H1 (cell line): ENCODE results near the gene SNRK. TPM values are rescaled to one million over a fixed set of nuclear protein-coding genes. Genes with fewer than 3 reads are reported as not detected.
A peak's percentile ranks its signal among the peaks of the same experiment; 100 is the strongest.

Experiments
- CTCF ChIA-PET: fragments of 300-600 bp; sonication (Branson Sonifier 250); formaldehyde crosslinking; loops from one replicate; lab custom pipeline; 2021; ENCODE audit not compliant: partially characterized antibody; lab: Charles Lee
- POLR2A ChIA-PET: fragments of 300-600 bp; sonication (Branson Sonifier 250); formaldehyde crosslinking; loops from one replicate; lab custom pipeline; 2021; ENCODE audit warnings: inconsistent platforms; ENCODE audit not compliant: partially characterized antibody; lab: Charles Lee
- DNase-seq, 2 experiments: peaks; one replicate each; pipeline versions ENCODE4 v3.0.0 to v3.0.0-alpha.2; 2010 to 2022; ENCODE audit warnings: low spot score in 2 of 2, low read depth in 1 of 2, mixed read lengths in 1 of 2
- FAIRE-seq: peaks from 2 replicates; lab custom pipeline; 2011; peaks lifted over from hg19 to GRCh38; lab: Jason Lieb, UNC
- H2AFZ ChIP-seq: 2 replicates; pipeline ENCODE4 v1.8.1; 2012; ENCODE audit warnings: low read length, inconsistent platforms
- H2AK5ac ChIP-seq: 2 replicates; pipeline ENCODE4 v1.6.1; 2013; ENCODE audit warnings: low read depth, low read length
- H2BK120ac ChIP-seq: replicated peaks from 2 replicates; pipeline ENCODE3; 2013; ENCODE audit warnings: low read depth, low read length, inconsistent platforms
- H2BK12ac ChIP-seq: 2 replicates; pipeline ENCODE4 v1.6.1; 2013; ENCODE audit warnings: low read depth, low read length
- H2BK15ac ChIP-seq: 2 replicates; pipeline ENCODE4 v1.6.1; 2013; ENCODE audit warnings: low read length
- H2BK20ac ChIP-seq: 2 replicates; pipeline ENCODE4 v1.6.1; 2013; ENCODE audit warnings: low read length
- H2BK5ac ChIP-seq: 2 replicates; pipeline ENCODE4 v1.6.1; 2013; ENCODE audit warnings: low read depth, low read length
- H3K14ac ChIP-seq: 2 replicates; pipeline ENCODE4 v1.6.1; 2013; ENCODE audit warnings: inconsistent platforms; ENCODE audit not compliant: insufficient read length
- H3K18ac ChIP-seq: 2 replicates; pipeline ENCODE4 v1.6.1; 2013; ENCODE audit warnings: low read length; ENCODE audit errors: extremely low read depth
- H3K23ac ChIP-seq: 2 replicates; pipeline ENCODE4 v1.6.1; 2013; ENCODE audit warnings: inconsistent platforms; ENCODE audit not compliant: insufficient read length
- H3K23me2 ChIP-seq: 2 replicates; pipeline ENCODE4 v1.6.1; 2013; ENCODE audit warnings: low read depth, low read length
- H3K27ac ChIP-seq: 2 replicates; pipeline ENCODE4 v1.6.1; 2011; ENCODE audit warnings: low read depth, low read length, inconsistent platforms
- H3K27me3 ChIP-seq, 4 experiments: replicated peaks in 1 of 4; 1 replicate in 1 of 4; 2 replicates in 3 of 4; pipeline versions ENCODE4 v1.6.1 to v1.8.1; 2011 to 2013; ENCODE audit warnings: low read length in 3 of 4, mild to moderate bottlenecking in 3 of 4, inconsistent platforms in 2 of 4, mixed read lengths in 2 of 4, moderate library complexity in 1 of 4; ENCODE audit not compliant: control insufficient read depth in 3 of 4, insufficient read depth in 3 of 4; ENCODE audit errors: extremely low read depth in 1 of 4
- H3K36me3 ChIP-seq, 4 experiments: 2 replicates each; pipeline versions ENCODE4 v1.6.1 to v1.8.1; 2011 to 2013; ENCODE audit warnings: mild to moderate bottlenecking in 4 of 4, low read length in 3 of 4, moderate library complexity in 2 of 4, control low read depth in 1 of 4, inconsistent platforms in 1 of 4; ENCODE audit not compliant: insufficient read depth in 4 of 4, control insufficient read depth in 2 of 4
- H3K4ac ChIP-seq: replicated peaks from 2 replicates; pipeline ENCODE3; 2013; ENCODE audit warnings: low read length, low read depth, mixed read lengths, inconsistent platforms; ENCODE audit not compliant: insufficient read length
- H3K4me1 ChIP-seq, 4 experiments: replicated peaks in 1 of 4; 1 replicate in 1 of 4; 2 replicates in 3 of 4; pipeline versions ENCODE4 v1.6.1 to v1.8.1; 2011 to 2013; ENCODE audit warnings: low read length in 3 of 4, inconsistent platforms in 2 of 4, mixed read lengths in 1 of 4; ENCODE audit not compliant: insufficient read depth in 4 of 4, control insufficient read depth in 3 of 4
- H3K4me2 ChIP-seq, 2 experiments: 2 replicates each; pipeline versions ENCODE4 v1.6.1 to v1.8.1; 2011 to 2013; ENCODE audit warnings: low read depth in 2 of 2, low read length in 2 of 2, control low read depth in 1 of 2, inconsistent platforms in 1 of 2, mild to moderate bottlenecking in 1 of 2; ENCODE audit not compliant: insufficient read depth in 1 of 2
- H3K4me3 ChIP-seq, 4 experiments: fragments of 200-600, 300-600 bp in 1 of 4; sonication (generic), shearing (Covaris generic), sonication (Bioruptor Twin) in 1 of 4; 2 replicates each; pipeline versions ENCODE4 v1.5.1 to v1.8.1; 2011 to 2016; ENCODE audit warnings: low read length in 4 of 4, low read depth in 3 of 4, control low read depth in 2 of 4, inconsistent platforms in 2 of 4, mild to moderate bottlenecking in 2 of 4, mixed read lengths in 1 of 4, moderate library complexity in 1 of 4; ENCODE audit not compliant: insufficient read depth in 2 of 4; ENCODE audit errors: extremely low read depth in 1 of 4
- H3K56ac ChIP-seq: replicated peaks from 2 replicates; pipeline ENCODE3; 2013; ENCODE audit warnings: low read depth, mild to moderate bottlenecking, mixed read lengths, low read length, inconsistent platforms; ENCODE audit not compliant: insufficient read length
- H3K79me1 ChIP-seq: 2 replicates; pipeline ENCODE4 v1.6.1; 2013; ENCODE audit warnings: low read depth, low read length, control low read depth
- H3K79me2 ChIP-seq, 2 experiments: 2 replicates each; pipeline versions ENCODE4 v1.6.1 to v1.8.1; 2012 to 2013; ENCODE audit warnings: low read length in 2 of 2, mild to moderate bottlenecking in 2 of 2, inconsistent platforms in 1 of 2; ENCODE audit not compliant: insufficient read depth in 2 of 2, control insufficient read depth in 1 of 2
- H3K9ac ChIP-seq, 4 experiments: replicated peaks in 1 of 4; 1 replicate in 1 of 4; 2 replicates in 3 of 4; pipeline versions ENCODE4 v1.6.1 to v1.8.1; 2011 to 2013; ENCODE audit warnings: low read depth in 3 of 4, low read length in 3 of 4, control low read depth in 2 of 4, mild to moderate bottlenecking in 2 of 4, moderate library complexity in 2 of 4, inconsistent platforms in 1 of 4; ENCODE audit errors: extremely low read depth in 1 of 4
- H3K9me3 ChIP-seq, 2 experiments: 2 replicates each; pipeline versions ENCODE4 v1.6.1 to v1.8.1; 2012 to 2013; ENCODE audit warnings: mild to moderate bottlenecking in 2 of 2, moderate library complexity in 2 of 2, control low read depth in 1 of 2, inconsistent platforms in 1 of 2, low read depth in 1 of 2, low read length in 1 of 2, mixed read lengths in 1 of 2; ENCODE audit not compliant: insufficient read depth in 2 of 2
- H4K20me1 ChIP-seq, 2 experiments: replicated peaks in 1 of 2; 2 replicates each; pipeline versions ENCODE3 to v1.8.1; 2011 to 2013; ENCODE audit warnings: inconsistent platforms in 2 of 2, low read length in 2 of 2, mild to moderate bottlenecking in 1 of 2; ENCODE audit not compliant: insufficient read depth in 2 of 2, control insufficient read depth in 1 of 2
- H4K5ac ChIP-seq: 2 replicates; pipeline ENCODE4 v1.6.1; 2013; ENCODE audit warnings: low read length, low read depth, mixed read lengths, inconsistent platforms; ENCODE audit not compliant: insufficient read length
- H4K8ac ChIP-seq: 2 replicates; pipeline ENCODE4 v1.8.0; 2013; ENCODE audit warnings: mild to moderate bottlenecking, moderate library complexity, low read length, inconsistent platforms; ENCODE audit not compliant: insufficient read depth; ENCODE audit errors: extremely low read depth
- H4K91ac ChIP-seq: replicated peaks from 2 replicates; pipeline ENCODE3; 2013; ENCODE audit warnings: low read length, mixed read lengths, inconsistent platforms; ENCODE audit not compliant: insufficient read length
- ASH2L ChIP-seq: fragments of 200-600, 300-600 bp; sonication (generic); IDR thresholded peaks from one replicate; pipeline ENCODE4 v1.7.1; 2017; ENCODE audit warnings: low read length
- CHD1 ChIP-seq: IDR thresholded peaks from 2 replicates; pipeline ENCODE4 v1.6.1; 2012; ENCODE audit warnings: low read depth, low read length, improper control_type of control experiment
- SP1 ChIP-seq: IDR thresholded peaks from 2 replicates; pipeline ENCODE4 v1.6.1; 2011; ENCODE audit warnings: low read depth, low read length
- WGBS, 2 experiments: shearing (Covaris generic) in 1 of 2; methylation state at CpG; one replicate each; pipeline versions ENCODE4 v1.1.6 to v1.1.7; 2013 to 2015; ENCODE audit warnings: low lambda C conversion rate in 2 of 2, mixed read lengths in 2 of 2, inconsistent platforms in 1 of 2, low coverage in 1 of 2, missing lambda C conversion rate in 1 of 2; ENCODE audit not compliant: insufficient replicate concordance in 2 of 2, insufficient coverage in 1 of 2, insufficient read length in 1 of 2; ENCODE audit errors: extremely low coverage in 1 of 2, missing lambda C conversion rate in 1 of 2; 5-methylcytosine and 5-hydroxymethylcytosine counted together
- polyA plus RNA-seq, 7 experiments: library from polyadenylated mRNA; depleted of rRNA in 3 of 7; stranded (reverse) in 5 of 7; unstranded in 2 of 7; fragments of >200 nt in 5 of 7; fragments of 200-250 nt in 2 of 7; gene quantifications; 1 replicate in 5 of 7; 2 replicates in 1 of 7; 4 replicates in 1 of 7; pipeline versions ENCODE4 v1.2.1 to v1.2.3, GENCODE V29; 2011 to 2013; ENCODE audit warnings: missing spikeins in 2 of 7, mixed read lengths in 2 of 7
- total RNA-seq: library from RNA; stranded (reverse); fragmentation: NEBNext Ultra II Directional; extraction: Animal tissue kit (Norgen Biotek cat#: 25700); gene quantifications from 2 replicates; pipeline ENCODE4 v1.2.1, GENCODE V29; 2021

The SNRK gene
- total and polyA plus RNA-seq, 2 of the 8 experiments (the other 6 are each of a cell fraction or from before 2014, with no cell fraction given): 4.4 to 11.7 TPM

DNA sequence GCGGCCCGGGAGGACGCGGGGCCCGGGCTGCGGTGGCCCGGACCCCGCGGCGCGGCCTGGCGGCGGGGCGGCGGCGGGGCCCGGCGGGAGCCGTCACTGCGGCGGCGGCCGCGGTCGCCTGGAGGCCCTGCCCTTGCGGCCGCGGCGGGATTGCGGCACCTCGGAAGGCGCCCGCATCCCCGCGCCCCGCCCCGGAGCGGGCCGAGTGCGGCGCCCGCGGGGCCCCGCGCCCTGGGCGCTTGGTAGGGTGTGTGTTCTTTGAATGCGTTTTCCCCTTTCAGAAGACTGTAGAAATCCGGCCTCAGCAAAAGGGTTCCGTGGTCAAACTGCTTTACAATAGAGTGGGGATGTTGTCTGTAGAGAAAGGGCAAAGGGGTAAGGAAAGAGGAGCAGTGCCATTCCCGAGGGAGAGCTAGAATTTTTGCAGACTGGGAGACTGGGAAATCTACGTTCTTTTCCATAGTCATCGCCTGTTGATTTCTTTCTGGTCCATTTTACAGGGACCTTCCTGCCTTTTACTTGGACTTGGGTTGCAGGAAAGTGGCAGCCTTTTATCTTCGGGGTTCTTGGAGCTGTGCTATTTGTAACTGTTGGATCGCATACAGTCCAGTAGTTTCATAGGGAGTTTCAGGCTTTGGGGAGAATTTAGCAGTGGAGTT lies 630 bp downstream of the SNRK start:
- H2AFZ ChIP-seq: 0 out of 2 replicates have a peak overlapping the region, but pooled peaks have one; percentile 10
- no peak overlapping the region for H4K5ac ChIP-seq
- FAIRE-seq (no peak), DNase-seq (peak in 1 of 2 experiments; percentile 50)
- peaks cover 5 to 9% of the 10 kb centered on the region in 2 experiments for H4K20me1 ChIP-seq
- no peak overlapping the region for H4K8ac ChIP-seq
- ChIA-PET POLR2A (interaction anchor here (0.8 to 1.2 kb wide), 3 partner anchors 13 to 19 kb away, joined by 3 to 4 read pairs (median 3); no protein-coding TSS in a partner anchor), CTCF (interaction anchor here (1.2 kb wide), 1 partner anchor 9 kb away, joined by 6 read pairs; no protein-coding TSS in a partner anchor)
- no peak for TF ChIP-seq ASH2L
- TF ChIP-seq SP1: no peak
- peak; percentile 30; the same call in 1 of the 2 replicates for TF ChIP-seq CHD1
- H3K18ac ChIP-seq: no peak overlapping the region
- no peak overlapping the region for H2AK5ac ChIP-seq
- no peaks in the 10 kb centered on the region for H3K27me3 ChIP-seq
- no peak overlapping the region for H3K56ac ChIP-seq
- peaks cover 0 to 48% of the 10 kb centered on the region in 2 experiments; a peak in 2 of 4 replicates for H3K79me2 ChIP-seq
- peaks cover 2% of the 10 kb centered on the region; the same call in 1 of the 2 replicates for H3K79me1 ChIP-seq
- no peak overlapping the region for H3K4ac ChIP-seq
- 4% methylated on average over 13 of the region's 54 CpGs; no CpG with 5 or more reads in 1 of the 2 experiments for WGBS, 2 experiments
- peak overlapping the region; percentile 86 to 87 for H3K4me2 ChIP-seq
- H2BK20ac ChIP-seq: no peak overlapping the region
- H3K9ac ChIP-seq: peak overlapping the region in 3 of 4 experiments; percentile 71 to 84 (median 79); a peak in 4 of 7 replicates
- H2BK15ac ChIP-seq: no peak overlapping the region
- H3K4me1 ChIP-seq: peaks cover 3 to 12% (median 7%) of the 10 kb centered on the region in 4 experiments; a peak in 6 of 7 replicates
- H2BK12ac ChIP-seq: no peak overlapping the region
- no peak overlapping the region for H3K23ac ChIP-seq
- no peak overlapping the region for H3K14ac ChIP-seq
- H3K23me2 ChIP-seq: peaks cover 4% of the 10 kb centered on the region
- H2BK5ac ChIP-seq: no peak overlapping the region
- peak overlapping the region; percentile 71 to 84 (median 78) for H3K4me3 ChIP-seq
- no peak overlapping the region for H4K91ac ChIP-seq
- no peak overlapping the region for H2BK120ac ChIP-seq
- H3K27ac ChIP-seq: no peak overlapping the region
- peaks cover 0 to 5% (median 1%) of the 10 kb centered on the region in 4 experiments; a peak in 2 of 8 replicates for H3K36me3 ChIP-seq
- H3K9me3 ChIP-seq: no peaks in the 10 kb centered on the region
